T-helper 17 cell (primary cell): ENCODE data around the gene PACS1. TPM values are rescaled to one million over a fixed set of nuclear protein-coding genes. Genes with fewer than 3 reads are reported as not detected.
"Not testable (repeated sequence)": the region's sequence is repeated elsewhere in the genome, so short reads cannot be mapped to it uniquely, and the experiment has no call there.

ENCODE experiments used
- ATAC-seq: fragments of 150-1000 bp; cut with Tn5 transposase; 2 replicates; pipeline ENCODE4 v1.10.0; 2021; ENCODE audit warnings: mild to moderate bottlenecking, moderate library complexity
- DNase-seq, 3 donors: peaks; one replicate each; pipeline versions ENCODE4 v3.0.0 to v3.0.0-alpha.2; 2020 to 2021
- H3K9me3 ChIP-seq: one replicate; pipeline ENCODE4 v1.7.0; 2013; ENCODE audit warnings: low read length, mild to moderate bottlenecking; ENCODE audit not compliant: control insufficient read depth, poor library complexity, severe bottlenecking
- H3K27ac Mint-ChIP-seq: one replicate; pipeline ENCODE4 v1.8.0; 2022; ENCODE audit warnings: mild to moderate bottlenecking, moderate library complexity, mixed read lengths
- H3K27me3 Mint-ChIP-seq: one replicate; pipeline ENCODE4 v1.8.0; 2022; ENCODE audit warnings: mixed read lengths
- H3K36me3 Mint-ChIP-seq: one replicate; pipeline ENCODE4 v1.8.0; 2022; ENCODE audit warnings: low read depth, mixed read lengths
- H3K4me1 Mint-ChIP-seq: one replicate; pipeline ENCODE4 v1.8.0; 2022; ENCODE audit warnings: mild to moderate bottlenecking, mixed read lengths
- H3K4me3 Mint-ChIP-seq: one replicate; pipeline ENCODE4 v1.8.0; 2022; ENCODE audit warnings: mild to moderate bottlenecking, moderate library complexity, mixed read lengths
- total RNA-seq, 4 donors: library from RNA in 2 of 4; stranded (reverse) in 2 of 4; gene quantifications; one replicate each; pipeline ENCODE4 v1.2.3 and lab custom pipeline; 2022 to 2026

PACS1 gene
- total RNA-seq, 2 donors from 2014 or later: 215 to 227 TPM

DNA sequence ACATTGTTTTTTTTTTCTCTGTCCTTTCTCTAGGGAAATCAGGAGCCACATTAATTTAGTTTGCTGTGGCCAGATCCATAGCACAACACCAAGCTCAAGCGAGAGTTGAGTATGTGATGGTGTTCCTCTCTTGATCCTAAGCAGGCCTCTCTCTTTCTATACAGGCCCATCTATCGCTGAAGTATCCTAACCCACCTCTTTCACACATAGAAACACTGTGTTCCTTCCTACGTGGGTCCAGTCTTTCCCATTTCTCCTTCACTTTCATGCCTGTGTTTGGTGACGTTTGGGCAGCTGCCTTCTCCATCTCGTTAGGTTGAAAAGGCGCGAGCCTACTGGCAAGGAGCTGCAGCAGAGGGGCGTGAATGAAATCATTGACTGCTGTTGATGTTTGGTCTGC lies 2.4 kb downstream of the PACS1 start:
- Mint-ChIP-seq H3K27ac (peak overlapping the region; percentile 92), H3K27me3 (no peaks in the 10 kb centered on the region), H3K4me3 (peak overlapping the region; percentile 96), H3K36me3 (peaks cover 8% of the 10 kb centered on the region), H3K4me1 (peaks cover 47% of the 10 kb centered on the region)
- no peaks in the 10 kb centered on the region for H3K9me3 ChIP-seq
- no peak for DNase-seq
- no peak for ATAC-seq

DNA sequence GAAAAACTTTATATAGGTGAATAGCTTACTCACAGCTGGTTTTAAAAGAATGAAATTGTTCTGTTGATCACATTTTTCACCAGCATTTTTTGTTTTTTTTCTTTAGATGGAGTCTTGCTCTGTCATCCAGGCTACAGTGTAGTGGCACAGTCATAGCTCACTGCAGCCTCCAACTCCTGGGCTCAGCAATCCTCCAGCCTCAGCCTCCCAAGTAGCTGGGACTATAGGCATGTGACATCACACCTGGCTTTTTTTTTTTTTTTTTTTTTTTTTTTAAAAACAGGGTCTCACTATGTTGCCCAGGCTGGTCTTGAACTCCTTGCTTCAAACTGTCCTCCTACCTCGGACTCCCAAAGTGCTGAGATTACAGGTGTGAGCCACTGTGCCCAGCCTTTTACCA lies 3.6 kb downstream of the PACS1 start:
- Mint-ChIP-seq H3K4me1 (peaks cover 49% of the 10 kb centered on the region), H3K27ac (peak overlapping the region; percentile 92), H3K36me3 (peaks cover 10% of the 10 kb centered on the region), H3K27me3 (no peaks in the 10 kb centered on the region), H3K4me3 (no peak overlapping the region)
- ATAC-seq (no peak), DNase-seq (no peak)
- H3K9me3 ChIP-seq: no peaks in the 10 kb centered on the region

DNA sequence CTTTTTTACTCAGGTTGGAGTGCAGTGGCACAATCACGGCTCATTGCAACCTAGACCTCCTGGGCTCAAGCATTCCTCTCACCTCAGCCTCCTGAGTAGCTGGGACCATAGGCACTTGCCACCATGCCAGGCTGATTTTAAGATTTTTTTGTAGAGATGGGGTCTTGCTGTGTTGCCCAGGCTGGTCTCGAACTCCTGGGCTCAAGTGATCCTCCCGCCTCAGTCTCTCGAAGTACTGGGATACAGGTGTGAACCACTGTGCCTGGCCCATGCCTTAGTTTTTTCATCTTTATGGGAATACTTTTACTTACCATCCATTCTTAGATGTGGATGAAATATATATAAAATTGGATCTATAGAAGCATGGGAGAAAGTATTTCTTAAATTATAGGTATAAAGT lies 5.2 kb downstream of the PACS1 start:
- H3K36me3 Mint-ChIP-seq: peaks cover 10% of the 10 kb centered on the region
- peaks cover 55% of the 10 kb centered on the region for H3K4me1 Mint-ChIP-seq

DNA sequence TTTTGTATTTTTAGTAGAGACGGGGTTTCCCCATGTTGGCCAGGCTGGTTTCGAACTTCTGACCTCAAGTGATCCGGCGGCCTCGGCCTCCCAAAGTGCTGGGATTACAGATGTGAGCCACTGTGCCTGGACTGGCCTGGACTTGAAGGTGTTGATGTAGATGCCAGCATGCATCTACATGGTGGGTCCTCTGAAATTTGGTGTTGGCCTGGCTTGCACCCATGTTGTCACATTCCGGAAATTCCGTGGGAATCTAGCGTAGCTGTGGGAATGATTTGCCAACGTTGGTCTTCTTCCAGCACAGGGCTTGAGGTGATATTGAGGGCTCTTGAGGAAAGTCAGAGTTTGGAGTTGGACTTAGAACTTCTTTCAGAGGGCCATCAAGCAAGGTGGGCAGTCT lies 6.5 kb downstream of the PACS1 start:
- DNase-seq (no peak), ATAC-seq (no peak)
- no peak overlapping the region for H3K4me3 Mint-ChIP-seq
- peaks cover 8% of the 10 kb centered on the region for H3K36me3 Mint-ChIP-seq
- peak overlapping the region; percentile 96 for H3K27ac Mint-ChIP-seq
- peaks cover 59% of the 10 kb centered on the region for H3K4me1 Mint-ChIP-seq
- no peaks in the 10 kb centered on the region for H3K27me3 Mint-ChIP-seq
- no peaks in the 10 kb centered on the region for H3K9me3 ChIP-seq

More for the DNA sequence above, 5.2 kb downstream of the PACS1 start:
- DNase-seq: no peak
- H3K27me3 Mint-ChIP-seq: no peaks in the 10 kb centered on the region
- no peaks in the 10 kb centered on the region for H3K9me3 ChIP-seq
- ATAC-seq: no peak
- no peak overlapping the region for H3K4me3 Mint-ChIP-seq
- no peak overlapping the region for H3K27ac Mint-ChIP-seq

DNA sequence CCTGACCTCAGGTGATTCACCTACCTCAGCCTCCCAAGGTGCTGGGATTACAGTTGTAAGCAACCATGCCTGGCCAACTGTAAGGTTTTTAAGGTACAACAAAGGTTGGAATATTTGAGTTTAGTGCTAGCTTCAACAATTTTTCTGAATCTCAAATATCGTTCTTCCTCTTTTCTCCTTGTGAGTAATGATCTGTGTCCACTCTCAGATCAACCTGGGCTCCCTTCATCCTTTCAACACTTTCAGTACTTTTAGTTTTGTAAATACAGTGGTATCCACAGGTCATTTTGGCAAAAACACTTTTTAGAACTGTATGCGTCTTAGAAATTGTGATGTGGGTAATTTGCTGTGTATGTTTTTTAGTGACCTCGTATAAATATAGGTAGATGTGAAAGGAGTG lies 7.9 kb downstream of the PACS1 start:
- peaks cover 55% of the 10 kb centered on the region for H3K4me1 Mint-ChIP-seq
- H3K4me3 Mint-ChIP-seq: peak overlapping the region; percentile 54
- no peak for DNase-seq
- no peak for ATAC-seq
- H3K27me3 Mint-ChIP-seq: no peaks in the 10 kb centered on the region
- no peaks in the 10 kb centered on the region for H3K9me3 ChIP-seq
- peaks cover 8% of the 10 kb centered on the region for H3K36me3 Mint-ChIP-seq
- H3K27ac Mint-ChIP-seq: peak overlapping the region; percentile 96

DNA sequence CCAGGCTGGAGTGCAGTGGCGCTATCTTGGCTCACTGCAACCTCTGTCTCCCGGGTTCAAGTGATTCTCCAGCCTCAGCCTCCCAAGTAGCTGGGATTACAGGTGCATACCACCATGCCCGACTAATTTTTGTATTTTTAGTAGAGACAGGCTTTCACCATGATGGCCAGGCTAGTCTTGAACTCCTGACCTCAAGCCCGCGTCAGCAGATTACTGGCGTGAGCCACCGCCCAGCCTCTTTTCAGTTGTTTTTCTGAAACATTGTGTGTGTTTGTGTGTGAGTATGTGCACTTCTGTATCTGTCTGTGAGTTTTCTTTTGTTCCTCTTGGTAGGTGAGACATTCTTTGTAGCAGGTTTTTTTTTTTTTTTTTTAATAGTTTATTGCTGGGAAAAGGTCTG lies 8.9 kb downstream of the PACS1 start:
- H3K27ac Mint-ChIP-seq: peak overlapping the region; percentile 96
- H3K36me3 Mint-ChIP-seq, ATAC-seq, H3K27me3 Mint-ChIP-seq, DNase-seq, H3K9me3 ChIP-seq: not testable (repeated sequence)
- peak overlapping the region; percentile 58 for H3K4me3 Mint-ChIP-seq
- peaks cover 62% of the 10 kb centered on the region for H3K4me1 Mint-ChIP-seq

DNA sequence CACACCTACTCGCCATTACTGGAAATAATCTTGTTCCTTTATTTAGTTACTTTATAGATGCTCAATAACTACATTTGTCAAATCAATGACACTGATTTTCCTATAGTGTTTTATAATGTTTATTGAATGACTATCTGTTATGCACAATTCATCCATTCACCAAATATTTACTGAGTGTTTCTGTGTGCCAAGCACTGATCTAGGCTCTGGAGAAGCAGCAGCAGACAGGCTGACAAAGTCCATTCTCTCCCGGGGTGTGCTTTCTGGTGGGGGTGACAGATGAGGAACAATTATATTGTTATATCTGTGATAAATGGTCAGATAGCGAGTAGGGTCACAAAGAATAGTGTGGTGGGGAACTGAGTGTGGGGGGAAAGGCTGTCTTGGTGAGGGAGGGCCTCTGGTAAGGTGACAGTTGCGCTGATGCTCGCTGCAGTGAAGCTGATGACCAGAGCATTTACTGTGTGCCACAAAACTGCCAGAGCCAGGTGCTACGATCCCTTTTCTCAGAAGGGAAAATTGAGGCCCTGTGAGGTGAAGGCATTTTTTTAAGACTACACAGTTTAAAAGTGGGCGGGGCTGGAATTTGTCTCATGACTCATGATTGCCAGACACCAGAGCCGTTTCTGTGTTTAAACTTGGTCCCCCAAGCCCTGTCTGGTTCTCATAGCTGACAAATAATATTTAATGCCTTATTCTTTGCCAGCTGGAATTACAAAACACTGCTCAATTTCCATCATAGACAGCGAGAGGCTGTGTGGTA lies 10.2 kb downstream of the PACS1 start:
- Mint-ChIP-seq H3K4me3 (peak overlapping the region; percentile 83), H3K27ac (peak overlapping the region; percentile 96), H3K4me1 (peaks cover 66% of the 10 kb centered on the region), H3K27me3 (no peaks in the 10 kb centered on the region), H3K36me3 (peaks cover 8% of the 10 kb centered on the region)
- DNase-seq (peak; percentile 27 to 58 (median 38)), ATAC-seq (peak; percentile 50)
- no peaks in the 10 kb centered on the region for H3K9me3 ChIP-seq

DNA sequence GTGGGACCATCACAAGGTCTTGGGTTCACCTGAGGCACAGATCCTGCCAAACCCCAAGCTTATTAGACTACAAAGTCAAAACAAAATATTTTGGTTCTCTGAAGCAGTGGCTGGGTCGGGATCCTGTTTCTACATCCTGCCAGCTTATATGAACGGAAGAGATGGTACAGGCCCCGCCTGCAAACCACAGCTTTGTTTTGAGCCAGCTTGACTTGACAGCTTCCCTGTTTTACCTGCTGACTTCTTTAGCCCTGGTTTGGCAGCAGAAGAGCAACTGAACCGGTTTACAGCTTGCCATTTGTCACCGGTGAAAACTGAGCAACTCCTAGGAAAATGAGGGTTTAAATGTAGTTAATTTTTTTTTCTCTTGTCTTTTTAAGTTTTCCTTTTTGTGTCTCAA lies 11.4 kb downstream of the PACS1 start:
- H3K27me3 Mint-ChIP-seq: no peaks in the 10 kb centered on the region
- H3K4me3 Mint-ChIP-seq: peak overlapping the region; percentile 83
- peaks cover 63% of the 10 kb centered on the region for H3K4me1 Mint-ChIP-seq
- ATAC-seq (peak; percentile 96), DNase-seq (peak; percentile 39 to 67 (median 61))
- H3K36me3 Mint-ChIP-seq: peaks cover 4% of the 10 kb centered on the region
- H3K9me3 ChIP-seq: no peaks in the 10 kb centered on the region
- H3K27ac Mint-ChIP-seq: peak overlapping the region; percentile 96

DNA sequence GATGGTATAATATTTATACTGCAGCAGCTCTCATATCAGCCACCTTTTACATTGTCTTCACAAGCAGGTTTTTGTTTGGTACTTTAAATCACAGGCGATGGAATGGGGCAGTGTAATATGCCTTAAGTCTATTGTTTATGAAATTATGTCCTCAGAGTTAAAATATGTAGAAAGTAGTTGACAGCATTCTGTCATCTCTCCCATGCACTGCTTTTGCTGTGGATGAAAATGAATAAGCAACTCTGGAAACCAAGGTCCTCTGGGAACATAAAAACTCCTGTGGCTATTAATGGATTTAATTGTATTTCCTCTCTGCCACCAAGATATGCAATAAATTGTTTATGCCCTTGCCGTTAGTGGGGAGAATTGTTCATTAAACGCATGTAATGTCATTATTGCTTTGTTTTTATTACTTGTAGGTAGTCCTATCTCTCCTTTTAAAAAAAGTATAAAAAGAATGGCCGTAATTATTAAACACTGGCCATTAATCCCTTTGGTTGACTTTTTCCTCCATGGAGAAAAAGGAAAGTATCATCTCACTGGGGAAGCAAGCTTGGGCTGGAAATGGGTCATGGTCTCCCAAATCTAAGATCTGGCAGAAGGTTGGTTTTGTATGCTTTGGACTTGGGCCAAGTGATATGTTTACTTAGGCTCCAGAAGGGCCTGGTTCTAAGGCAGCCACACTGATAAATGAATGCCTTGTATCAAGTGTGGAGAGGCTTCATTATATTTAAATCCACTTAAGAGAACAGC lies 13.1 kb downstream of the PACS1 start:
- H3K36me3 Mint-ChIP-seq: peaks cover 2% of the 10 kb centered on the region
- H3K4me1 Mint-ChIP-seq: peaks cover 68% of the 10 kb centered on the region
- H3K4me3 Mint-ChIP-seq: peak overlapping the region; percentile 76
- ATAC-seq (no peak), DNase-seq (no peak)
- no peaks in the 10 kb centered on the region for H3K9me3 ChIP-seq
- no peaks in the 10 kb centered on the region for H3K27me3 Mint-ChIP-seq
- H3K27ac Mint-ChIP-seq: peak overlapping the region; percentile 96

DNA sequence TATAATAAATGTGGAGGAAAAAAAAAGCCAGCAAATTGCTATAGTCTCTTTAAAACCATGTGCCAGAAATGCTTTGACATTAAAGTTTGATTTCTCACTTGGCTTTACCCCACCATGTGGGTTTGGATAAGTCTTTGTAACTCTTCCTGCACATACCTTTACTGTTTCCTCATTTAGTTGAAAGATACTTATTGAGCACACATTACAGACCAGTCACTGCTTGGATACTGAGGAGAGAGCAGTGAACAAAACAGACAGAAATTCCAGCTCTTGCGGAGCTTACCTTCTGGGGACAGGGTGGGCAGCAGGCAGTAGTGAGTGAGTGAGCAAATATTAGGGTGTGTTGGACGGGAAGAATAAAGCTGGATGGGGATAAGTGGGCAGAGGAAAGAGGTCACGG lies 13.7 kb downstream of the PACS1 start:
- peak overlapping the region; percentile 76 for H3K4me3 Mint-ChIP-seq
- DNase-seq (no peak), ATAC-seq (no peak)
- peak overlapping the region; percentile 96 for H3K27ac Mint-ChIP-seq
- H3K9me3 ChIP-seq: no peaks in the 10 kb centered on the region
- no peaks in the 10 kb centered on the region for H3K27me3 Mint-ChIP-seq
- peaks cover 2% of the 10 kb centered on the region for H3K36me3 Mint-ChIP-seq
- peaks cover 67% of the 10 kb centered on the region for H3K4me1 Mint-ChIP-seq

DNA sequence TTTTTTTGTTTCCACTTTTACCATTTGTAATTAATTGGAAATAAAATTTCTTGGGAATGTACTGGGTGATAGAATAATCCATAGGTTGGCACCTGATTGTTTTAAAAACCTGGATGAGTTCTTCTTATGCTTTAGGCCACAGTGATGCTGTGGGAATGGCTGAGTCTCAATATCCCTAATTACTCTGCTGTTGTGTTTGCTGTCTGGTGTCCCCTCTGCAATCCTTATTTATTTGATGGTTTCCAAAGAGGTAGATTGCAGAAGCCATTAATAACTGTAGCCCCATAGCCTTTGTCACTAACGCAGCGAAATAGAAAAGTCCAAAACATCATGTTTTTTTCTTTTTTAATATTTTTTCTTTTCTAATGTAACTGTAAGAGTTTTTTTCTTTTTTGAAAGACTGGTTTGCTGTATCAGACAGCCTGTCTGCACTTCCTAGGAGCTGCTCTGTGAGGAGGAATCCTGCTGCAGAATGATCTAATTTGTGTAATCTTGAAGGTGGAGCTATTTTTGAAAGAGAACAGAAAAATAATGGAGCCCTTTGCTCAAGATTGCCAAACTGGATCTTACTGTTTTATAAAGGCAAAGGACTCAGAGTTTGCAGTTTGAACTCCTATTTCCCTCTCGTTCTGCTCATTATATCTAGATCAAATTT lies 14.9 kb downstream of the PACS1 start:
- no peak for DNase-seq
- Mint-ChIP-seq H3K27ac (peak overlapping the region; percentile 96), H3K4me1 (peaks cover 57% of the 10 kb centered on the region), H3K27me3 (no peaks in the 10 kb centered on the region), H3K4me3 (no peak overlapping the region), H3K36me3 (no peaks in the 10 kb centered on the region)
- no peaks in the 10 kb centered on the region for H3K9me3 ChIP-seq
- no peak for ATAC-seq

DNA sequence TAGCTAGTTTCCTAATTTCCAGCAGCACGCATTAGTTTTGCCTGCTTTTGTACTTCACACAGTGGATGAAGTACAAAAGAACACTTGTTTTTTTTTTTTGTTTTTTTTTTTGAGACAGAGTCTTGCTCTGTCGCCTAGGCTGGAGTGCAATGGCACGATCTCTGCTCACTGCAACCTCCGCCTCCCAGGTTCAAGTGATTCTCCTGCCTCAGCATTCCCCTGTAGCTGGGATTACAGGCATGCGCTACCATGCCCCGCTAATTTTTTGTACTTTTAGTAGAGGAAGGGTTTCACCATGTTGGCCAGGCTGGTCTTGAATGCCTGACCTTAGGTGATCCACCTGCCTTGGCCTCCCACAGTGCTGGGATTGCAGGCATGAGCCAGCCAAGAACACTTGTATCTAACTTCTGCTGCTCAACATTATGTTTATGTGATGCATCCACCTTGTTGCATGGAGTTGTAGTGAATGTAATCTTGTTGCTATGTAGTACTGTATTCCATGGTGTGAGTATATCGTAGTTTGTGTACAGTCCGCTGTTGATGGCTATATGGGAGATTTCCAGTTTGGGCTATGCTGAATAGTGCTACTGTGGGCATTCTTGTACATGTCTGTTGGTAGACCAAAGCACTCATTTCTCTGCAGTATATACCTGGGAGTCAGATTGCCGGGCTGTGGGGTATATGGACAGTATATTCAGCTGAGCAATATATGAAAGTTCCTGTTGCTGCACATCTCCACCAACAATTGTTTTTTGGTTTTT lies 17.3 kb downstream of the PACS1 start:
- H3K9me3 ChIP-seq: no peaks in the 10 kb centered on the region
- no peak for DNase-seq
- no peak for ATAC-seq
- H3K27ac Mint-ChIP-seq: peak overlapping the region; percentile 68
- no peaks in the 10 kb centered on the region for H3K36me3 Mint-ChIP-seq
- H3K27me3 Mint-ChIP-seq: no peaks in the 10 kb centered on the region
- peak overlapping the region; percentile 33 for H3K4me3 Mint-ChIP-seq
- peaks cover 38% of the 10 kb centered on the region for H3K4me1 Mint-ChIP-seq

DNA sequence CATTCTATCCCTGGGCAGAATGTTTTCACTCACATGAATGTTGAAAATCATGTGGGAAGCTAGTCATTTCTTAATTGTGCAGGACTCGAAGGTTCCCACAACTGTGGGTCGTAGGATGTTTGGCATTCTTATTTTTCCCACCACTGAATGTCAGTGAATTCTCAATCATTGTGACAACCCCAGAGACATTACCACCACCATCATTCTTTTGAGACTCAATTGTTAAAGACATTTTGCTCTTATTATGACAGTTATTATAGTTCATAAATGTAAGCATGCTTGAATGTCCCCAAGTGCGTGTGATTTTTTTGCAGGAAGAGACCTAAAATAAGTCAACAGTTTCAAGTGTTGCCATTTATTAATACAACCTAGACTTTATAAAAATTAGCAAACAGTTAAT lies 19.0 kb downstream of the PACS1 start:
- Mint-ChIP-seq H3K4me3 (no peak overlapping the region), H3K36me3 (peaks cover 2% of the 10 kb centered on the region), H3K4me1 (peaks cover 24% of the 10 kb centered on the region), H3K27ac (peak overlapping the region; percentile 62), H3K27me3 (no peaks in the 10 kb centered on the region)
- no peaks in the 10 kb centered on the region for H3K9me3 ChIP-seq
- DNase-seq (no peak), ATAC-seq (no peak)
